GM19328 (cell line): ENCODE results near the gene DEDD.

Source experiments
- ATAC-seq: cut with Tn5 transposase; IDR thresholded peaks from one replicate; pipeline ENCODE4 v1.9.1; 2021; ENCODE audit warnings: mild to moderate bottlenecking, moderate library complexity; ENCODE audit not compliant: unreplicated experiment

Gene DEDD, protein sequence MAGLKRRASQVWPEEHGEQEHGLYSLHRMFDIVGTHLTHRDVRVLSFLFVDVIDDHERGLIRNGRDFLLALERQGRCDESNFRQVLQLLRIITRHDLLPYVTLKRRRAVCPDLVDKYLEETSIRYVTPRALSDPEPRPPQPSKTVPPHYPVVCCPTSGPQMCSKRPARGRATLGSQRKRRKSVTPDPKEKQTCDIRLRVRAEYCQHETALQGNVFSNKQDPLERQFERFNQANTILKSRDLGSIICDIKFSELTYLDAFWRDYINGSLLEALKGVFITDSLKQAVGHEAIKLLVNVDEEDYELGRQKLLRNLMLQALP

DNA sequence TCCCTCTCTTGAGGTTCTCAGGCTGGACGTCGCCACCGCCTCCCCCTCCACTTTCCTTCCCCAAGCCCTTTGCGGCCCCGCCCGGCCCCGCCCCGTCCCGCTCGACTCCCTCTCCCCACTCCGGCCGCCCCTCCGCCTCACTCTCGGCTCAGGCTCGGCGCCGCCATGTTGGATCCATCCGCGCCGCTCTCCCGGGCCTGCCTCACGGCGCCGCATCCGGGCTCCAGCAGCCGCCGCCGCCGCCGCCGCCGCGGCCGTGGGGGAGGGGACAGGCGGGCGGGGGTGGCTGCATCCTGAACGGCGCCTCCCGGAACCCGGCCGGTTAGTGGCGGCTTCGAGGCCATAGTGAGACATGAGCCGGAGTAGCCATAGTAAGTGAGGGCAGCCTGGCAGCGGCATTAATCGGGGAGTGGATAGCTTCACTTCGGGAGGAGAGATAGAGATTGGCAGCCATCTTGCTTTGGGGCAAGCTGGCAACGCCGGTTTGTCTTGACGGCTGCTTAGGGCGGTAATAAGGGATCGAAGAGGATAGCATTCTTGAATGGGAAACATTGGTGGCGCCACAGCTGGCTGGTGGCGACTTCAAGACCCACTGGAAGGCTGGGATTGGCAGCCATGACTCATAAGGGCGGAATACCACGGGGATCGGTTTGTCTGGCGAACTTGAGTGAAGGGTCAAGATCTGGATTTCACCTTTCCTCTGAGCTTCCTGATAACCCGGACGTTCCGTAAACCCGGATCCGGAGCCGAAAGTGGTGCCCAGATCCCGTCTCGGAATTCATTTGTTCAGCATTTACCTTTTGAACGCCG, at the start of gene DEDD:
Gene DEDD (minus strand): TSS at position 258 of the 810 bp plus-strand sequence. CDS start 8,205 bp downstream, outside the sequence.
- peak; percentile 91 for ATAC-seq

DNA sequence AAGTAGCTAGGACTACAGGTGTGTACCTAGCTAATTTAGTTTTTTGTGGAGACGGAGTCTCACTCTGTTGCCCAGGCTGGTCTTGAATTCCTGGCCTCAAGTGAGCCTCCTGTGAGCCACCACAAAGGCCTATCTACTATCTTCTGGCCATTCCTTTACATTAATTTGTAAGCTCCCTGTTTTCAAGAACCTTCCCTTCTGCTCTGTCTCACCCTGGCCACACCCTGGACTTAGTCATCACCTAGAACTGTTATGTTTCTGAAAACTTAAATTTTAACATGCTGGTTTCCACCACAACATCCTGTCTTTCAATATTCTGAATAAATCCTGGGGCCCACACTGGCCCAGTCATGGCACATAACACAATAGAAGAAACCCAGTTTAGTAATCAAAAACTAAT, 49.7 kb upstream of the DEDD start:
- no peak for ATAC-seq

DNA sequence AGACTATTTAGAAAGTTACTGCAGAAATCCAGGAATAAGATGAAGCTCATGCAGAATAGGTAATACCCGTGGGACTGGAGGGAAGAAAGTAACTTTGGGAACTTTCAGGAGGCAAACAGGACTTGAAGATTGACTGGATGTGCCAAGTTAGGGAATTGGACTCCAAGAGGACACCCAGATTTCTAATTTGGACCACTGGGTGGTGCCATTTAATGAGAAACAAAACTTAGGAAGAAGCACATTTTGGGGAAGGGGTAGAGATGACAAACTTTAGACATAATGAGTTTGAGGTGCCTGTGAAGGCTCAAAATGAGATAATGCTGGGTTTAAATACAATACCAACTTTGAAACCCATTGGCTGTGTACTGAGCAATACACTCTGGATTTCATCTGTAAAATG, 48.2 kb upstream of the DEDD start:
- no peak for ATAC-seq

DNA sequence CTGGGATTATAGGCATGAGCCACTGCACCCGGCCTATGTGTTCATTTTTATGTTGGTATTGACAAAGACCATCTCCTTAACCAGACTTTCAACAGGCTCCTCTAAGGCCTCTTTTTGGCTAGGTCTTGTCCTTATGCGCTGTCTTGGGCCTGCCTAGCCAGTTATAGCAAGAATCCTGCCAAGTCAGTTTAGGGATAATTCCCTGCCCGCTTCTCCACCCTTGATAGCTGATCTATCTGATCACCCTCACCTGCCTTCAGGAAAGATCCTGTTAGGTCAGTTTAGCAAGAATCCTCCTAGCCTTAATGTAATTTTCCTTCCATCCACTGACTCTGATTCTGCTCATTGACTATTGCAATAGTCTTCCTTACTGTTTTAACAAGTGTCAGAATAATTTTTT, 47.2 kb upstream of the DEDD start:
- no peak for ATAC-seq

DNA sequence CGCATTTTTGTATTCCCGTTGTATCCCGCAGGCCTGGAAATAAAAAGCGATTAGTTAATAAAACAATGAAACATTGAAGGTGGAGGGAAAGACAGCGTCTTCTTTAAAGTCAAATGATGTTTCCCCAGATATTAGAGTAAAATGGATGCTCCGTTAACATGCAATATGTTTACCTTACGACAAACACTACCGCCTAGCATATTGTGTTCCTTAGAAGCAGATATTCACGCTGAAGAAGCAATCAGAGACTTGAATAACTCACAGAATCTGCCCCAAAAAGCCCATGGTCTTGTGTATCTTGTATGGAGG, 45.4 kb upstream of the DEDD start:
- ATAC-seq: no peak

DNA sequence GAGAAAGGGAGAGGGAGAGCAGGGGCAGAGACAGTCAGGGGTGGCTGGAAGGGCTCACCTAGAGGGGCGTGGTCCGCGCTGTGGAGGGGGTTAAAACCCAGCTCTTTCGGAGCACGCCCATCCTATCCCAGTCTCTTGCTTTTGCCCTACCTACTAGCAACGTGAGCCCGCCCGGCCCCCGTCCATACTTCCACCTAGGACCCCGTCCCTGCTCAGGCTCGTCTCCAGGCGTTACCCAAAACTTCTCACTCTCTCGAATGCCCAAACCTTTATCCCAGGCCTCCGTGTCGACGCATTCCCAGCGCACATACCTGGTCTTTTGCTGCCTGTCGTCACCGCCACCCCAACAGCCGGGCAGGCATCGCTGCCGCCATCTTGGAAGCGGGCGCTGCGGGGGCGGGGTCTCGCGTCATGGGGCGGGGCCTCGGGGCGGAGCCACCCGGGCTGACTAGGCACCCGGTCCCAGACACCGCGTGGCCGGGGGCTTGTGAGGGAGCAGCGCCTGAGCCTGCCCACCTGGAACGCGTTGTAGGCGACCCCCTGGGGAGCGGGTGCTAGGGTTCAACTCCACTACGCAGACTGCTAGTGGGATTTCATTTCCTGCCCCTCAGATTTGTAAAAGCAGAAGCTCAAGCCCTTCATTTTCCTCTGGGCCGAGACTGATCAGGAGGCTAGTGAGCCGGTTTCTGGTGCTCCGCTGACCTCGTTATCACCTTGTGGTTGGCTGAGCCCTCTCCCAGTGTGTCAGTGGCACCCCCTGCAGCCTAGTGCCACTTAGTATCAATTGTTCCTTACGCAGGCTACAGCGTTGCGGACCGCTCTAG, 44.9 kb upstream of the DEDD start, which contains the start of gene B4GALT3:
Gene B4GALT3 (minus strand): TSS at position 396 of the 824 bp plus-strand sequence. CDS start 1,447 bp downstream, outside the sequence.
- peak; percentile 70 for ATAC-seq

DNA sequence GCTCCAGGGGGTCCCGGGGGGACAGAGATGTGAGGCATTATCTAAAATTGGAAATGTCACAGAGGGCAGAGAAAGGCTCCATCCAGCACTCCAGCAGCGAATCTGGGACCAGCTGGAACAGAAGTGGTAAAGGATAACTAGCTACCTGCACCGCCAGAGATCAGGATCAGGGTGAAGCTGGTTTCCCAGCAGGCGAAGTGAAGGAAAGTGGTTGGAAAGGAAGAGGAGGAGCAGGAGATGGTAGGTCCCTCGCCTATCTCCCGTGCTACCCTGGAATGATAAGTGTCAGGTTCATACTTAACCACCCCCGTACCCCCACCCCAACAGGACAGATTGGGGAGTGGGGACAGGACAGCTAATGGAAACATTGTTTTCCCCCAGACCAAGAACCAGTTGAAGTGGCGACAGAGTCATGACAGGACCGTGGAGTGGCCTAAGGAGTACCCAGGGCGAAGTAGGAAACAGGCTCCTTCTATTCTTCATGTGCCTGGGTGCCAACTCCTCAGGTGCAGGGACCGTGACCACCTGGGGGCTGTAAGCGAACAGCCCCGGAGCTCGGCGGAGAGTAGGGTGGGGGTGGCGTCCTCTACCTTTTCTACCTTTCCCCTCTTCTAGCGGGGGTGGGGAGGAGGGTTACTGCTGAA, 44.1 kb upstream of the DEDD start:
- ATAC-seq: no peak

DNA sequence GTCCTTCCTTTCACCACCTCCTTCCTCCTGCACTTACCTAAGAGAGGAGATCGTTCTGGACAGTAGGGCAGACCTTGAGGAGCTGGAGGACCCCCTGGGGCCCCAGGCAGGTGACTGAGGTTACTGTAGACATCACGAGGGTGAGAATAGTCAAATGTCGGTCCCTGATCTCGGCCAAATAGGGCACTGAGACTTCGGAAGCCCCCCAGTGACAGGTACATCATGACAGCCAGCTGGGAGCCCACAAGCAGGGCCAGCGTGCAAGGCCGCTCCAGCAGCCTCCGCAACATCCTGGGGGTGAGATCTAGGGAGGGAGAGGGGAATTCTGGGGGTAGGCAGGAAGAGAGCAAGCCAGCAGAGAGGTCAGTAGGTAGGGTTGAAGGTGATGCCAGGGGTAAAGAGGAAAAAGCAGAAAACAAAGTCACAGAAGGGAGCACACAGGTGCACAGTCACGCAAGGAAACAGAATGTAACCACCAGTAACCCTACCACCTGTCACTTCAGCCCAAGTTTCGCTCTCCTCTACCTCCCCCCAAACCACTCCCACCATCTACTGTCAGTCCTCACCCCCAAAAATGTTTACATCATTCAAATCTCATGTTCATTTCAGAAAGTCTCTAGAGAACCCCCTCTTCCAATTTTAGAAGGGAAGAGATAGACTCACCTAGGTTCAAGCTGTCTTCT, 43.4 kb upstream of the DEDD start:
- no peak for ATAC-seq

DNA sequence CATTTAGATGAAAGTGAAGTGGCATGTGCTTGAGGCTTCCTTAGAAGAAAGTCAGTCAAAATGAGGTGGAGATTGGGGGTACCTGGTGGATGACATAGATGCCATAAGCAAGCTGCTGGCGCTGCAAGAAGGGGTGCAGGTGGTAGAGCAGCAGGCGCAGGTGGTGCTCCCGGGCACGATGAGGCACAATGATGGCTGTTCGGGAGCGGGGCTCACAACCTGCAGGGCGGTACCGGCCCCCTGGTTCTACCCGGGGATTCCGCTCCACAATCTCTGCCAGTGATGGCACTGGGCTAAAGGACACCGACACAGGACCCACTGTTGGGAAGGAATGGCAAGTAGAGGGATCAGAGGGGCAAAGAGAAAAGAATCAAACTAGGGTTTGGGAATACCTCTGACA, 42.4 kb upstream of the DEDD start:
- ATAC-seq: no peak

DNA sequence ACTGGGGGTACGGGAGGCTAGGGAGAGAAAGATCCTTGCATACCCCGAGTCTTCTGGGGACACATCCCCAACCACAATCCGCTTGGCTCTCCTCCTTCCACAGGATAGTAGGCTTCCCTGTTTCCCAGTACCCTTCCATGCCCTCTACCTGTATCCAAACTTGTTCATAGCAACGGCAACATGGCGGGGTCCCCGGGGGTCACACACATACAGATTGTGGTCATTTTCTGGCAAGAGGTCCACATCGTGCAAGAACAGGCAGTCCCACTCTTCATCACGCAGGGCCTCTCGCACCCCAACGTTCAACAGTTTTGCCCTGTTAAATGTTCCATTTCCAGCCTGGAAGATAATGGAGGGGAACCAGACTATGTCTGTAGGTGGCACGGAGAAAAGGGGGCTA, 41.2 kb upstream of the DEDD start:
- no peak for ATAC-seq

DNA sequence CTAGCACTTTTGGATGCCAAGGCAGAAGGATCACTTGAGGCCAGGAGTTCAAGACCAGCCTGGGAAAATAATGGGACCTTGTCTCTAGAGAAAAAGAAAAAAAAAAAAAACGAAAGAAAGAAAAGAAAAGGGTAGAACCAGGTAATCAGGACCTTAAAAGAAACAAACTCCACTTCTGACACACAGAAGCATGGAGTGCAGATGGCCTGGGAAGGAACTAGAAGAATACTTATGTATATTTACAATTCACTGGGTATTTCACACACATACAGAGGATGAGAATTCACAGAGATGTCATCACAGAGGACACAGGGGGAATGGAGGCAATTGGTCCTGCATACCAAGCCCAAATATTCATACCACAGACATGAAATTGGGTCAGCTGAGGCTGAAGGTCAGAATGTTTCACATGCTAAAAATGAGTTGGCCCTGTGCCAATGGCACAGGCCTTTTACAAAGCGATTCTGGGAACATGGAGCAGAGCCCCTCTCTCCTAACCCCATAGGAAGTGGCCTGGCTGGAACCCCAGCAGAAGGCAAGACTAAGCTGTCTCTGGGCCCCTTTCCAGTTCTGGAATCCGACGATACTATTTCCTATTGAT, 40.4 kb upstream of the DEDD start:
- no peak for ATAC-seq

DNA sequence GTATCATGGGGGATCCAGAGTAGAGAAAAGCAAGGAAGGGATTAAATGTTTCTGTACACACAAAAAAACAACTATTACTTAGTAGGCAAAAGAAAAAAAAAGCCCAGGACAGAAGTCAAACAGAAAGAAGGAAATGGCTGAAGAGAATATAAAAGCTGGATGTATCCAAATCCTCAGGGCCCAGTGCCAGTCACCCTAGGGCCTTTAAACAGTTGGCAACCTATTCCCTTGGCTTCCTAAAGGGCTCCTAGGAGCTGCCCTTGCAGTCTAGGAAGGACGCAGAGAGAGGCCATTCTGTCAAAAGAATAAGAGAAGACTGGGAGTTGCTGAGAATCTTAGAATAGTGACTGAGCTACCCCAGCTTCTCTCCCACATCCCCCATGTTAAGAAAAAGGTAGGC, 39.9 kb upstream of the DEDD start:
- ATAC-seq: no peak

DNA sequence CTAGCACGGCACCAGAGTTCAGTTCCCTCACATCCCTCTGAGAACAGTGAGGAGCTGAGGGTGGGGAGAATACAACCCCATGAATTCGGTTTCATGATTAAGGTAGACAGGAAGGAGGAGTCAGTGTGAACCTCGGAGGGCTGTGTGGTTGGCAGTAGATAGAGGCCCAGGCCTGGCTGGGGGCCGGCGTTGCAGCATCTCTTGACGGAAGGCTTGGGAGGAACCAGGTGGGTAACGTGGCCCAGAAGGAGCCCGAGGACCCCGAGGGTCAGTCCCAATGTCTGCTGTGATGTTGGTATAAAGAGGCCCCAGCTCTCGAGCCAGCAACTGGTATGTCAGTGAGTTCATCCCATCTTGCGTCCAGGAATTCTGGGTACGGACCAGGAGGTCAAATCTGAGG, 39.2 kb upstream of the DEDD start:
- no peak for ATAC-seq

DNA sequence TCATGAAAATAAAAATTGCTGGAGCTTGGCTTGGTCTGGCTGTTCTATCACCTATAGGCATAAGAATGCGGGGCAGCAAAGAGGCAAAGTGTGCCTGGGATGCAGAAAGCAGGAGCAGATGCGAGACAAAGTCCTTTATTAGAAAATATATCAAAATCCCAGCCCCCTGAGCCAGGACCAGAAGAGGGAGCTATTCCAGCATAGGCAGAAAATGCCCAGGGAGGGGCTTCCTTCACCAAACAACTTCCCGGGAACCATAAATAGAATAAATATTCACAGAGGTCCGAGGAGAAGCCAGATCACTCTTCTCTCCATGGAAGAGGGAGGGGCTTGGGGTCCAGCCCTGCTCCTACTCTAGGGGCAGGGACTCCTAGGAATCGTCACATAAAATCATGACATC, 38.7 kb upstream of the DEDD start:
- ATAC-seq: no peak

DNA sequence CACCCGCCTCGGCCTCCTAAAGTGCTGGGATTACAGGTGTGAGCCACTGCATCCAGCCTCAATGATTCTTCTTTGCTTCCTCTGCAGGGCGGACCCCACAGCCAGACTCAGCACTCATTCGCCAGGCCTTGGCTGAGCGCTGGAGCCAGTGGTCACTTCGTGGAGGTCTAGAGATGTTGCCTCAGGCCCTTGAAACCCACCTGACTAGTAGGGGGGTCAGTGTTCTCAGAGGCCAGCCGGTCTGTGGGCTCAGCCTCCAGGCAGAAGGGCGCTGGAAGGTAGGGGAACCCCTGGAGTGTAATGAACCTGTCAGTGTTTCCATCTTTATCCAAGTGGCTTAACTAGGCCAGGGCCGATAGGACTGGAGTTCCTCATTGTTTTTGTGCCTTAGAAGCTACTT, 36.4 kb upstream of the DEDD start:
- no peak for ATAC-seq

DNA sequence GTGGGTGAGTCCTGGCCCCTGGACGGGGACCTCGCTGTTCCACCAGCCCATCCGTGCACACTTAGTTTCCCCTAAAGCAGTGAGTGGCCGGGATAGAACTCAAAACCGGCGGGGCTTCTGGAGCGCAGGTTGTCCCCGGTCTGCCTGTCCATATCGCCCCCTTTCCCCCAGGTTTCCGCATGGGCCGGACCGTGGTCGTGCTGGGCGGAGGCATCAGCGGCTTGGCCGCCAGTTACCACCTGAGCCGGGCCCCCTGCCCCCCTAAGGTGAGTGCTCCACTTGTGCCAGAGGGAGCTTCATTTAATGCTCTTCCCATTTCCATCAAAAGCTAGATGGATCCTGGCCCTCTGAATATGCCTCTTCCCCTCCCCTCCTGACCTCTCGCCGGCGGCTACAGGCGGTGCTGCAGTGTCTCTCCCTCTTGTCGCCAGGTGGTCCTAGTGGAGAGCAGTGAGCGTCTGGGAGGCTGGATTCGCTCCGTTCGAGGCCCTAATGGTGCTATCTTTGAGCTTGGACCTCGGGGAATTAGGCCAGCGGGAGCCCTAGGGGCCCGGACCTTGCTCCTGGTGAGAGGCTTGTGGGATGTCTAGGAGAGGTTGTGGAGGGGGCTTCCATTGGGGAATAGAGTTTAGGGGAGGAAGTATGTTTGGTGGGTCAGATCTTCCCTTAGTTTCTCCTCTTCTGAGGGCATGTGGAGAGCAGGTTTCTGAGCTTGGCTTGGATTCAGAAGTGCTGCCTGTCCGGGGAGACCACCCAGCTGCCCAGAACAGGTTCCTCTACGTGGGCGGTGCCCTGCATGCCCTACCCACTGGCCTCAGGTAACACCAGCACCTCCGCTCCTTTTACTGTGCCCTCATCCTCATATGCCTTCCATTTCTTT, 34.4 kb upstream of the DEDD start:
- ATAC-seq: no peak

DNA sequence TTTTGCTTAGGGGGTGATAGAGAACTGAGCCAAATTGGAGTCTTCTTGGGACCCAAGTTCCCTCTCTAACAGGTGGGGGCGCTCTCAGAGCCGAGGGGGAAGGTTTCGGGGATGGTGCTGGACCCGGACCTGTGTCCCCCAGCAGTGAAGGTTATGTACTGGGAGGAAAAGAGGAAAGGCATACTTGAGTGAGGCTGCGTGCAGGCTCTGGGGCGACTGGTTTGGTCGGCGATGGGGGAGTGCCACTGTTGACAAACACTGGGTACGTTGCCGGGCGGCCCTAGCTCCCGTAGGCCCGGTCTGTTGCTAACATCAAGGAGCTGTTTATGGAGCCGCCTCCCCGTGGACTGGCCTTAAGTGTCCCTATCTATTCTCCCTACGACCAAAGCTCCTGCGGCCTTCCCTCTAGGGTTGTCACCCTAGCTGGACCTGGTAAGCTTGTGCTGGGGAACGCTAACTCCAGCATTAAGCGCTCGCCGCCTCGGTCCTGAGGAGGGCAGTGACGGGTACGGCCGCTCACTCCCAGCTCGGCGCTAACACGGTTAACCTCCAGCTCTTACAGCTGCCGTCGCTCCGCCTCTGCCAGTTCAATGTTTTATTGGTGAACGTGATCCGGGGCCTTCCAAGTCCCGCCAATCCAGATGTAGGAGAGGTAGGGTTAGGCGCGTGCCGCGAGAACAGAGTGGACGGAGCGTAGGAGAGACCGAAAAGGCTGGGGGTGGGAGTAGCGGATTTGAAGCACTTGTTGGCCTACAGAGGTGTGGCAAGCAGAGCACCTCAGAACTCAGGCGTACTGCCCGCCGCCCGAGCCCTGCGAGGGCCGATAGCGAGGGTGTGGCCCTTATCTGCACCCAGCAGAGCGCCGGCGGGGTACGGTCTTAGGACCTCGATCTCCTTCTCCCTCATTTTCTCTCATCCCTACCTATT, 33.5 kb upstream of the DEDD start, which contains the start of gene PPOX:
Gene PPOX (plus strand): TSS at position 685 of the 927 bp plus-strand sequence. CDS start 422 bp downstream, outside the sequence.
- ATAC-seq: peak; percentile 90
